Activated naive CD4-positive, alpha-beta T cell treated with anti-CD3 and anti-CD28 coated beads, Interleukin-2, amount 50 U/mL, for 16 hours (primary cell): Measurements from ENCODE around the gene TRABD2B.

Experiments used
- DNase-seq: peaks from one replicate; pipeline ENCODE4 v3.0.0-alpha.2; 2020

The TRABD2B gene

GRCh38 chr1:47903723-47904122 is 93.5 kb downstream of the TRABD2B start:
- DNase-seq = no peak

GRCh38 chr1:47901001-47901575 is 96.1 kb downstream of the TRABD2B start:
- DNase-seq = no peak

- DNase-seq = no peak
Observed at GRCh38 chr1:47898133-47898845, 98.9 kb downstream of the TRABD2B start.

- no peak for DNase-seq
Observed at GRCh38 chr1:47895279-47896125, 101.7 kb downstream of the TRABD2B start.

GRCh38 chr1:47894410-47895278 is 102.5 kb downstream of the TRABD2B start:
- DNase-seq = no peak

GRCh38 chr1:47893412-47893811 is 103.8 kb downstream of the TRABD2B start:
- DNase-seq = no peak

- DNase-seq = no peak
Observed at GRCh38 chr1:47890779-47891178, 106.4 kb downstream of the TRABD2B start.

DNA sequence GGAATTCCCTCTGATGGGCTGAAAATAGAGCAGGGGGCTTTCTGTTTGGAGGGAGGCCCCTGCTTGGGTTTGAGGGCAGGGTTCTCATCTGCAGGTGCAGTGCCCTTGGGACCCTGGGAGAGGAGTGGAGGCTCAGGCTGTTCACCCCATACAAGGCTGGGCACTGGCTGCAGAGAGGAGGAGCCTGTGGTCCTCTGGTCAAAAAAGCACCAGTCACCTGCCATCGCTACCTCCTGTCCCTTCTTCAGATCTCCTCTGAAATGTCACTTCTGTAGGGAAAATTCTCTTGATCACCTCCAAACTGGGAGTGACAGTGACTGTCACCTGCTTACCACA is 108.9 kb downstream of the TRABD2B start:
- DNase-seq = no peak

DNA sequence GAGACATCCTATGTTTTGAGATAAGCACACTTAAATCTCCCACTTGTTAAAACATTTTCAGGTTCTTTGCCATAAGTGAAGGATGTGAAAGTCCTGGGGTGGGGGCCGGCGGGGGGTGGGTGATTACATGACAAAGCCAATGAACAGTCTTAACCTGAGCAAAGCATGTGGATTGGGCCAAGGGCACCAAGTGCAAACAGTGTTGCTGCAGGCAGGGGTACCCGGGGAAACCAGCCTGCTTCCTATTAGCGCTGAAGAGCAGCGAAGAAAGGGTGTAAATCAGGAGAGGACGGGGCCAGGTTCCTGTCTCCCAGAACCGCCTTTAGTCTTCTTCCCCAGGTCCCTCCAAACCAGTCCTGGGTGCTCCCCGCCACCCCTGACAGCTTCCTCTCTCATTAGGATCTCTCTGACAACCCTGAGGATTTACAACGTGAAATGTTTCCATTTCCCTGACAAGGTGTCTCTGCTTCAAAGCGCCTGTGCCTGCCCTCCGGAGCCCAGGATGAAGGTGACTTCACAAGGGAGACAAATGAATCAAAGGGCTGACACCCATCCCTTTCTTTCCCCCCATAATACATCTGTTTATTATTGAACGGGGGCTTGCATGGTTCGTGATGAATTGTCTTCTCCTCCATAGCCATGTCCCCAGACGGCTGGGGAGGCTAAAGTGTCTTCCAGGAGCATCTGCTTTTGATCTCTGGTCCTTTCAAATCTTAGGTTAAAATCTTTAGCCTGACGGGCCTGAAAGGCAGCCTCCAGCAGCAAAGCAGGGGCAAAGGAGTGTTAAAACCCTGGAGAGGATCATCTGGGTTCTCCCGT is 109.5 kb downstream of the TRABD2B start:
- DNase-seq = no peak

GRCh38 chr1:47887060-47887459 is 110.1 kb downstream of the TRABD2B start:
- DNase-seq = no peak

GRCh38 chr1:47886141-47886540 is 111.0 kb downstream of the TRABD2B start:
- DNase-seq = no peak

- no peak for DNase-seq
Observed at GRCh38 chr1:47885062-47885830, 111.9 kb downstream of the TRABD2B start.

GRCh38 chr1:47883963-47884362 is 113.2 kb downstream of the TRABD2B start:
- DNase-seq = no peak

DNA sequence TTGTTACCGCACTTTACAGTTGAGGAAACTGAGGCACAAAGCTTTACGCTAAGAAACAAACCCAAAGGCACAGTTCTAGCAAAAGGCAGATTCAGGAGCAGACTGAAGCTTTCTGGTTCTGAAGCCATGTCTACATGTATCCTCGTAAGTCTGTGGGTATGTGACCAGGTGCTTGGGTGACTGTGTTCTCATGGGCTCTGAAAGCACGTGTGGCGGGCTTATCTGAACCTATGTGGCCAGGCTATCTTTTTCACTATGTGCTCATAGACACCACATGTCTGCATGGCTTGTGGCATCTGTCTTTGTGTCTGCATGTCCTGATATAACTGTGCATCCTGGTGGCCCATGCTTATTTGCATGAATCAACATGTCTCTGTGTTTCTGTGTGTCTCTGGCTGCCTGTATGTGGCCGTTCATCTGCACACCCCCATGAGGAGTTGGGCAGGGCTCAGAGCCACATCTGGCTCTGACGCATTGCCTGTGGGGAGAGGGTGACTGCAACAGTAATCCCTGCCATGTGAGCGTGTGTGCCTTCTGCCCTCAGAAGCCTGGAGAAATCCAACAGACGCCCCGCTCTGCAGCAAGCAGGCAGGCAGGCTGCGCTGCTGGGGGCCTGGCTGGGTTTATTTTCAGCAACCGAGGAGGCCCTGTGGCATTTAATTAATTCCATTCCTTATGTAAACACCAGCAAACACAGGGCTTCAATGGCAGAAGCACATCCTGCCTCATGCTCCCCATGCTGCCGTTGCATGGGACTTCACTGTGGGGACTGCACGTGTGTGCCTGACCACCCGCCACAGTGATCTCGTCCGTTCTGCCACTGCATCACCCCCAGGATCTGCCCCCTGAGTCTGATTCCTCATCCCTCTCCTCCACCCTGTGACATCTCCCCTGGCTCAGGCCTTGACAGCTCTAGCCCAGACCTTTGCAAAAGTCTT is 115.4 kb downstream of the TRABD2B start:
- no peak for DNase-seq

GRCh38 chr1:47876587-47876963 is 120.6 kb downstream of the TRABD2B start:
- DNase-seq = no peak

DNA sequence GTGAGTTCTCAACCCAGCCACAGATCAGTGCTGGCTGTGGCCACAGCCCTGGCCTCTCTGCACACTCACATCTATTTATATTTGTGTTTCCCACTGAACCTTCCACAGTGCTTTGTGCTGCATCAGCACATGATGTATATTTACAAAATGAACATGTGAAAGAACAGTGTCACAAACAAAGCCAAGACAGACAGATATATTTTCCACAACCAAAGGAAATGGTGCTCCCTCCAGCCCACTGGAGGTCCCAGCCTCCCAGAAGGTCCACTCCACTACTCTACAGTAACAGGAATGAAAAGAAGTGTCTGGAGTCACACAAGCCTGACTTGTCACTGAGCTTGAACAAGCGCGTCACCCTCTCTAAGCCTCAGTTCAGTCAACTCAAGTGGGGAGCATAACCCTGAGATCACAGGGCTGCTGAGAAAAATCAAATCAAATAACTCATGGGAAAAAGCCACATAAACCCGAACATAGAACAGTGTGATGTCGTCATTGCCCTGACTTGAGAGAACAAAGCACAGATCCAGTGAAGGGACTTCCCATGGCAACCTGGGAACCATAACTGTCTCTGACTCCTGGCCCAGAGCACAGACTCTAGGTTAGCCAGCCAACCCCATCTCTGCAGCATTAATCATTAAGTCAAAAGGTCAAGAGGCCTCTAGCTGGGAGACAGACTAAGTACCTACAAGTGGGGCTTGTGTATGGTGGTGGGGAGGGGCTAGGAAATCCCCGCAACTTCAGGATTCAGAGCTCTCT is 121.2 kb downstream of the TRABD2B start:
- no peak for DNase-seq

DNA sequence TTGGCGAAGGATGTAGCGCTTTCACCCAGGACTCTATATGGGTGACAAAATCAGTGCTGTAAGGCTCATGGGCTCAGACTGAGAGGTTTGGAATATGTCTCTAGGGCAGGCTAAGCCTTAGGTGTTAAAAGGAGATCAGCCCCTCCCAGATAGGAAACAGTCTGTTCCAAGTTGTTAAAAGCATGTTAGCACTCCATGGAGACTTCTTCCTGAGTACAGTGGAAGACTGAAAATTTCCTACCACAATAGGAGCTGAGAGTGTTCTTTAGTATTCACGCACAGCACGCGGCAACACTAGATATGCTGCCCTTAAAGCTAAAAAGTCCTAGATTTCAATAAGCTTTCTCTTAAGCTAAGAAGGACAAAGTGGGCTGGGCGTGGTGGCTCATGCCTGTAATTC is 122.1 kb downstream of the TRABD2B start:
- DNase-seq = no peak

DNA sequence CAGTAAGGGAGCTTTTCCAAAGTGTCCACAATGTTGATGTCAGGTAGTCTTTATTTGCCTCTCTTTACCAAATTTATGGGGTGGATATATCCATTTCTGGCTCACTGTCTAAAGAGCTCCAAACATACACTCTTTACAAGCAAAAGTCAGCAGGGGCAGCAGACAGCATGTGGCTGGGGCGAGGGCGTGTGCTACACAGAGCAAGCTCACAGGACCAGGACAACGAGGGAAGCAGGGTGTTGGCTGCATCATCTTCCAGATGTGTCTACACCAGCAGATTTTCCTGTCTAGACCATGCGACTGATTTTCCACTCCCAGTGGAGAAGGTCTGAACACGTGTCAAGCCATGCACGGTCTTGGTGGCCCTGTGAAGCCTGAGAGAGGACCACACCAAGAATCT is 123.8 kb downstream of the TRABD2B start:
- DNase-seq = no peak

GRCh38 chr1:47872886-47873285 is 124.3 kb downstream of the TRABD2B start:
- DNase-seq = no peak
